ENCODE measurements around the gene ZNF747. TPM values are rescaled to one million over a fixed set of nuclear protein-coding genes. Genes with fewer than 3 reads are reported as not detected.

Gene ZNF747
- total RNA-seq, 1 experiment from 2014 or later, result 8.9 TPM

DNA sequence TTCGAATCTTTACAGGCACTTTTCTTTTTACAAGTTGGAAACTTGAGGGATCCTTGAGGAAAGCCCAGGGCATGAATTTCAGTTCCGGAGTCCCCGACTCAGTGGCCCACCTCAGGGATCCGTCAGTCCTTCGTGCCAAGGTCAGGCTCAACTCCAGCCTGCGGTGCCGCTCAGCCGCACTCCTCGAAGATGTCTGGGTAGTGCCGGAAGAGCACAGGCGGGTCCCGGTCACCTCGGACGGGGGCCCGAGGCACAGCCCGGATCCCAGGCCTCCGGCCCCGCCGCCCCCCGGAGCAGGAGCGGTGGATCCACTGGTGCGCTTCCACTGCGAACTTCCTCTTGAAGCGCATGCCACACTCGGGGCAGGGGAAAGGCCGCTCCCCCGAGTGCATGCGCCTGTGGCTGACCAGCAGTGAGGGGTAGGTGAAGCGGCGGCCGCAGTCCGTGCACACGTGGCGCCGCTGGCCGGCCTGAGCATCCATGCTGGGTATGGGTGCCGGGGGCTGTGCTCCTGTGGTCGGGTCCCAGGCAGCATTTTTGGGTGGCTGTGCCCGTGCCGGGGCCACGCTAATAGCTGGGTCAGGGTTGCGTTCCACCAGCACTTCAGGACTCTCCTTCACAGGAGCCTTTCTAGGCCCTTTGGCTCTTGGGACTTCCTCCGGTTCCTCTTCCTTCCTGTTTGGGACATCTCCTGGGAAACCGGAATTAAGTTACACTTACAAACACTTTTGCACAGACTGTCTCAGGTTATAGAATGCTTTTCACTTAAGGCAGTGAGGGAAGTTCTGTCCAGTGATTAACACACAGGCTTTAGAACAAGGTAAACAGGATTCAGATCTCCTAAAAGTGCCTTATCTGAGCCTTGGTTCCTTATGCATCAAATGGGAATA is 35.3 kb upstream of the ZNF747 start:
- no peaks in the 10 kb centered on the region for H4K20me1 ChIP-seq (ENCODE audit: low read length)
- peaks cover 34% of the 10 kb centered on the region for H3K4me1 ChIP-seq (ENCODE audit: insufficient read depth, low read length)
- H3K79me2 ChIP-seq (ENCODE audit: low read length), result peaks cover 7% of the 10 kb centered on the region; the same call in 1 of the 2 replicates
- no peaks in the 10 kb centered on the region for H3K27me3 ChIP-seq (ENCODE audit: low read length)
- no peak for ATAC-seq
- ChIA-PET POLR2A (ENCODE audit: unreplicated experiment) (no interaction called here), CTCF (no interaction called here)
- no peaks in the 10 kb centered on the region for H3K36me3 ChIP-seq (ENCODE audit: low read depth, low read length)
- no peaks in the 10 kb centered on the region for H3K9me2 ChIP-seq (replicated peaks; ENCODE audit: low read length)
- H3K9ac ChIP-seq (ENCODE audit: low read length), result no peak overlapping the region
- H3K4me3 ChIP-seq (ENCODE audit: low read length), result no peak overlapping the region
- intact Hi-C loops (cut with micrococcal nuclease), result loop anchor here (10.0 kb wide), 1 partner anchor 65 kb away; no protein-coding TSS in a partner anchor
- no peaks in the 10 kb centered on the region for H3F3A ChIP-seq (ENCODE audit: low read length, unreplicated experiment)
- no peak overlapping the region for H3K4me2 ChIP-seq (ENCODE audit: low read length)
- BruUV-seq (replicated peaks), result no TSS peak
- DNase-seq, result no peak
- no peaks in the 10 kb centered on the region for H3K9me3 ChIP-seq (ENCODE audit: low read length)
- no peak overlapping the region for H3K27ac ChIP-seq (ENCODE audit: low read length)
- H2AFZ ChIP-seq (ENCODE audit: low read length), result no peak overlapping the region
- TF ChIP-seq EZH2phosphoT487 (IDR thresholded peaks at IDR 0.05; ENCODE audit: borderline replicate concordance, low read length) (no peak), EZH2 (IDR thresholded peaks at IDR 0.05; ENCODE audit: low read length, unreplicated experiment) (no peak)

DNA sequence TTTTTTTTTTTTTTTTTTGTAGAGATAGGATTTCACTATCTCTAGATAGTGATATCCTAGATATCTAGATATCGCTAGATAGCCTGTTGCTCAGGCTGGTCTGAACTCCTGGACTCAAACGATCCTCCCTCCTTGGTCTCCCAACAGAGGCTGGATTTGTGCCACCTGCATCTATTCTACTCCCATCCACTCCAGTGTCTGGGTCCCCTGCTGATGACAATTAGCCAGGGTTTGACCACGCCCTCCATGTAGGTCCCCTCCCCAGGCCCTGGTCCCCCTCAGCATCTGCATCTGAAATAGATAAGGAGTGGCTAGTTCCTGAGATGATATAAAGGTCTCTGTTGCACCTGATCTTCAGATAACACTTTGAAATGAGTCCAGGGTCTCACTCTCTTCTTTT is 34.6 kb upstream of the ZNF747 start:
- ATAC-seq (no peak), DNase-seq (no peak)
- peak overlapping the region; percentile 96 for H3K27ac ChIP-seq (ENCODE audit: low read length)
- H3K36me3 ChIP-seq (ENCODE audit: low read depth, low read length), result no peaks in the 10 kb centered on the region
- peaks cover 7% of the 10 kb centered on the region; the same call in 1 of the 2 replicates for H3K79me2 ChIP-seq (ENCODE audit: low read length)
- no peak overlapping the region for H3K4me3 ChIP-seq (ENCODE audit: low read length)
- H3K9me2 ChIP-seq (replicated peaks; ENCODE audit: low read length), result no peaks in the 10 kb centered on the region
- no TSS peak for BruUV-seq (replicated peaks)
- H4K20me1 ChIP-seq (ENCODE audit: low read length), result no peaks in the 10 kb centered on the region
- H3K4me2 ChIP-seq (ENCODE audit: low read length), result no peak overlapping the region
- H3K9ac ChIP-seq (ENCODE audit: low read length), result peak overlapping the region; percentile 47; the same call in 1 of the 2 replicates
- no peaks in the 10 kb centered on the region for H3K9me3 ChIP-seq (ENCODE audit: low read length)
- ChIA-PET POLR2A (ENCODE audit: unreplicated experiment) (no interaction called here), CTCF (no interaction called here)
- TF ChIP-seq EZH2phosphoT487 (IDR thresholded peaks at IDR 0.05; ENCODE audit: borderline replicate concordance, low read length), result no peak
- no peak for TF ChIP-seq EZH2 (IDR thresholded peaks at IDR 0.05; ENCODE audit: low read length, unreplicated experiment)
- TF ChIP-seq, protein P1, sequence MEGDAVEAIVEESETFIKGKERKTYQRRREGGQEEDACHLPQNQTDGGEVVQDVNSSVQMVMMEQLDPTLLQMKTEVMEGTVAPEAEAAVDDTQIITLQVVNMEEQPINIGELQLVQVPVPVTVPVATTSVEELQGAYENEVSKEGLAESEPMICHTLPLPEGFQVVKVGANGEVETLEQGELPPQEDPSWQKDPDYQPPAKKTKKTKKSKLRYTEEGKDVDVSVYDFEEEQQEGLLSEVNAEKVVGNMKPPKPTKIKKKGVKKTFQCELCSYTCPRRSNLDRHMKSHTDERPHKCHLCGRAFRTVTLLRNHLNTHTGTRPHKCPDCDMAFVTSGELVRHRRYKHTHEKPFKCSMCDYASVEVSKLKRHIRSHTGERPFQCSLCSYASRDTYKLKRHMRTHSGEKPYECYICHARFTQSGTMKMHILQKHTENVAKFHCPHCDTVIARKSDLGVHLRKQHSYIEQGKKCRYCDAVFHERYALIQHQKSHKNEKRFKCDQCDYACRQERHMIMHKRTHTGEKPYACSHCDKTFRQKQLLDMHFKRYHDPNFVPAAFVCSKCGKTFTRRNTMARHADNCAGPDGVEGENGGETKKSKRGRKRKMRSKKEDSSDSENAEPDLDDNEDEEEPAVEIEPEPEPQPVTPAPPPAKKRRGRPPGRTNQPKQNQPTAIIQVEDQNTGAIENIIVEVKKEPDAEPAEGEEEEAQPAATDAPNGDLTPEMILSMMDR (conservative IDR thresholded peaks at IDR 0.05; ENCODE audit: low read depth, low read length), result no peak
- no peaks in the 10 kb centered on the region for H3K27me3 ChIP-seq (ENCODE audit: low read length)
- H2AFZ ChIP-seq (ENCODE audit: low read length), result no peak overlapping the region
- no peaks in the 10 kb centered on the region for H3F3A ChIP-seq (ENCODE audit: low read length, unreplicated experiment)
- H3K4me1 ChIP-seq (ENCODE audit: insufficient read depth, low read length), result peaks cover 34% of the 10 kb centered on the region
- intact Hi-C loops (cut with micrococcal nuclease), result no loop called here

DNA sequence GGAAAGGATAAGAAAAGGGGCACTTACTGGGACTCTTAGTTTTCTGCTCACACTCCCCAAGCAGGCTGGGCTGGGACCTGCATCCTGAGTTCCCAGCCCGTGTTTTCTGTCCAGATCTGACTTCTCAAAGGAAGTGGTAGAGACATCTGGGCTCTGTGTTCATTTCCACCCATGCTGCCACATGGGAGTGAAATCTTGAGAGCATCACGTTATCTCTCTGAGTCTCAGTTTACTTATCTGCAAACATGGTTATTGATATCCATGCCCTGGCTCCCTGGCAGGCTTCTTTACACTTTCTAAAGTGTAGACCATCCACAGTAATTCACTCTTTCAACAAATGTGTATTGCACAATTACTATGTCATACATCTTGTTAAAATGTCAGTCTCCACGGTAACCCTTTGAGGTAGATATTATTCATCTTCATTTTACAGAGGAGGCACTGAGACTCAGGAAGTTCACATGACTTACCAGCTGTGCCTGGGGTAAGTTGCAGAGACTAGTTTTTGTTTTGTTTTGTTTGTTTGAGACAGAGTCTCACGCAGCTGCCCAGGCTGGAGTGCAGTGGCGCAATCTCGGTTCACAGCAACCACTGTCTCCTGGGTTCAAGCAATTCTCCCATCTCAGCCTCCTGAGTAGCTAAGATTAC is 33.5 kb upstream of the ZNF747 start:
- BruUV-seq (replicated peaks), result no TSS peak
- no peaks in the 10 kb centered on the region for H4K20me1 ChIP-seq (ENCODE audit: low read length)
- H3K9me2 ChIP-seq (replicated peaks; ENCODE audit: low read length), result no peaks in the 10 kb centered on the region
- peak overlapping the region; percentile 76 for H3K9ac ChIP-seq (ENCODE audit: low read length)
- H3K36me3 ChIP-seq (ENCODE audit: low read depth, low read length), result no peaks in the 10 kb centered on the region
- H3K4me1 ChIP-seq (ENCODE audit: insufficient read depth, low read length), result peaks cover 34% of the 10 kb centered on the region
- H3F3A ChIP-seq (ENCODE audit: low read length, unreplicated experiment), result no peaks in the 10 kb centered on the region
- DNase-seq (peak; percentile 87), ATAC-seq (peak; percentile 39)
- peak overlapping the region; percentile 60 for H3K4me2 ChIP-seq (ENCODE audit: low read length)
- H3K79me2 ChIP-seq (ENCODE audit: low read length), result peaks cover 7% of the 10 kb centered on the region; the same call in 1 of the 2 replicates
- no peaks in the 10 kb centered on the region for H3K27me3 ChIP-seq (ENCODE audit: low read length)
- CTCF ChIA-PET, result no interaction called here
- H3K27ac ChIP-seq (ENCODE audit: low read length), result peak overlapping the region; percentile 96
- TF ChIP-seq, protein P1 (conservative IDR thresholded peaks at IDR 0.05; ENCODE audit: low read depth, low read length), result no peak
- TF ChIP-seq EZH2phosphoT487 (IDR thresholded peaks at IDR 0.05; ENCODE audit: borderline replicate concordance, low read length) (no peak), EZH2 (IDR thresholded peaks at IDR 0.05; ENCODE audit: low read length, unreplicated experiment) (no peak)
- intact Hi-C loops (cut with micrococcal nuclease), result no loop called here
- POLR2A ChIA-PET (ENCODE audit: unreplicated experiment), result interaction anchor here (1.0 kb wide), 1 partner anchor 10 kb away, joined by 5 read pairs; the partner anchor contains the start of gene ZNF764
- no peak overlapping the region for H2AFZ ChIP-seq (ENCODE audit: low read length)
- no peak overlapping the region for H3K4me3 ChIP-seq (ENCODE audit: low read length)
- H3K9me3 ChIP-seq (ENCODE audit: low read length), result no peaks in the 10 kb centered on the region
